Activated effector memory CD4-positive, alpha-beta T cell treated with Interleukin-2 at 50 U/mL for 16 hours (primary cell): ENCODE results near the gene IL18.
"Not testable (repeated sequence)": the region's sequence is repeated elsewhere in the genome, so short reads cannot be mapped to it uniquely, and the experiment has no call there.

Source experiments
- DNase-seq: peaks from one replicate; pipeline ENCODE4 v3.0.0-alpha.2; 2020

Gene IL18

GRCh38 chr11:112166562-112166961 is 2.7 kb upstream of the IL18 start:
- DNase-seq, result no peak

GRCh38 chr11:112165049-112165448 is 1.2 kb upstream of the IL18 start:
- DNase-seq, result no peak

GRCh38 chr11:112162761-112163546 is 940 bp downstream of the IL18 start:
- no peak for DNase-seq

GRCh38 chr11:112162200-112162599 is 1.7 kb downstream of the IL18 start:
- not testable (repeated sequence) for DNase-seq

- no peak for DNase-seq
Observed at GRCh38 chr11:112161012-112161411, 2.9 kb downstream of the IL18 start.

GRCh38 chr11:112160091-112160848 is 3.6 kb downstream of the IL18 start:
- DNase-seq, result no peak

GRCh38 chr11:112159098-112160065 is 4.5 kb downstream of the IL18 start:
- no peak for DNase-seq

- no peak for DNase-seq
Observed at GRCh38 chr11:112156956-112157766, 6.7 kb downstream of the IL18 start.

- no peak for DNase-seq
Observed at GRCh38 chr11:112156153-112156955, 7.5 kb downstream of the IL18 start.

GRCh38 chr11:112150517-112150916 is 13.4 kb downstream of the IL18 start:
- DNase-seq, result no peak

GRCh38 chr11:112143597-112143996 is 20.3 kb downstream of the IL18 start:
- DNase-seq, result no peak

- no peak for DNase-seq
Observed at GRCh38 chr11:112134473-112134872, 29.4 kb downstream of the IL18 start.

GRCh38 chr11:112132737-112133136 is 31.2 kb downstream of the IL18 start:
- DNase-seq, result no peak

- no peak for DNase-seq
Observed at GRCh38 chr11:112129656-112130055, 34.2 kb downstream of the IL18 start.

- DNase-seq, result no peak
Observed at GRCh38 chr11:112128483-112129121, 35.3 kb downstream of the IL18 start.

GRCh38 chr11:112127056-112127455 is 36.8 kb downstream of the IL18 start:
- DNase-seq, result no peak

GRCh38 chr11:112123129-112123528 is 40.8 kb downstream of the IL18 start:
- DNase-seq, result no peak

GRCh38 chr11:112121981-112122615 is 41.8 kb downstream of the IL18 start:
- no peak for DNase-seq

GRCh38 chr11:112118176-112118575 is 45.7 kb downstream of the IL18 start:
- DNase-seq, result no peak

GRCh38 chr11:112115386-112115785 is 48.5 kb downstream of the IL18 start:
- no peak for DNase-seq
